Caki2 (cell line): Measurements from ENCODE around the gene SLC35A3. TPM values are rescaled to one million over a fixed set of nuclear protein-coding genes. Genes with fewer than 3 reads are reported as not detected.

ENCODE experiments used
- DNase-seq: peaks from one replicate; pipeline ENCODE4 v3.0.0-alpha.2; 2015; ENCODE audit warnings: low read depth
- in situ Hi-C: cut with HindIII; loops from 2 replicates; pipeline ENCODE4 v1.10.0; 2016; ENCODE audit warnings: low sequenced_read_pairs, low pct_unique_long_range_greater_than_20kb, mixed read lengths
- total RNA-seq: library from RNA; depleted of rRNA; stranded (reverse); fragments of >200 nt; shearing (Covaris generic); gene quantifications from 2 replicates; pipeline ENCODE4 v1.2.3, GENCODE V29; 2014; ENCODE audit warnings: low replicate concordance; rRNA removed

SLC35A3 gene
- total RNA-seq, 1 experiment from 2014 or later: 13.4 TPM

DNA sequence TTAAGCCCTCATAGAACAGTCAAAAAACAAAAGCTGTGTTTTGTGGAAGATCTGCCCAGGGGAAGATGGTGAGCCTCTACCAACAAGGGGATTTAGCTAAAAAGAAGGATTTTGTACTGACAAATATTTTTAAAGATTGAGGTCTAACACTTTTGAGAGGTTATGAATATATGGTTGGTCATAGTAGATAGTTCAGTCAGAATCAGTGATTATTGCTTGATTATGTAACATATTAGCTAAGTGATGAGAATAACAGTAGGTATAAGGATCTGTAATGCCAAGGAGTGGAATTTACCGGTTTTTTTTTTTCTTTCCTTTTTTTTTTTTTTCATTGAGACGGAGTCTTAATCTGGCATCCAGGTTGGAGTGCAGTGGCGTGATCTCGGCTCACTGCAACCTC lies 83.9 kb downstream of the SLC35A3 start:
- in situ Hi-C loops: no loop called here
- DNase-seq: no peak

DNA sequence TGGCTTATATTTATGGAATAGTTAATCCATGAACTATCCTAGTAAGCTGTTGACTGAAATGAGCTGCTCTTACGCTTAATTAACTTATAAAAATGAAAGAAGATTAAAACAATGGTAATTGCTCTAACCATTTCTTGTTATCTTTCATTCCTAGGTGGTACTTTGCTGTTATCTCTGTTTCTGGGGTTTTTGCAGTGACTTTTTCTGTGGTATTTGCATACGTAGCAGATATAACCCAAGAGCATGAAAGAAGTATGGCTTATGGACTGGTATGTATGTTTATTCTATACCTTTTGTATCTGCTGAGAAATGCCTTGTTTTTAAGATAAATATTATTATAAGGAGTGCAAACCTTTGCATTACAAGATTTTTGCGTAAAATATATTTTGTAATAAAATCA lies 91.9 kb downstream of the SLC35A3 start:
- DNase-seq: no peak
- in situ Hi-C loops: no loop called here

DNA sequence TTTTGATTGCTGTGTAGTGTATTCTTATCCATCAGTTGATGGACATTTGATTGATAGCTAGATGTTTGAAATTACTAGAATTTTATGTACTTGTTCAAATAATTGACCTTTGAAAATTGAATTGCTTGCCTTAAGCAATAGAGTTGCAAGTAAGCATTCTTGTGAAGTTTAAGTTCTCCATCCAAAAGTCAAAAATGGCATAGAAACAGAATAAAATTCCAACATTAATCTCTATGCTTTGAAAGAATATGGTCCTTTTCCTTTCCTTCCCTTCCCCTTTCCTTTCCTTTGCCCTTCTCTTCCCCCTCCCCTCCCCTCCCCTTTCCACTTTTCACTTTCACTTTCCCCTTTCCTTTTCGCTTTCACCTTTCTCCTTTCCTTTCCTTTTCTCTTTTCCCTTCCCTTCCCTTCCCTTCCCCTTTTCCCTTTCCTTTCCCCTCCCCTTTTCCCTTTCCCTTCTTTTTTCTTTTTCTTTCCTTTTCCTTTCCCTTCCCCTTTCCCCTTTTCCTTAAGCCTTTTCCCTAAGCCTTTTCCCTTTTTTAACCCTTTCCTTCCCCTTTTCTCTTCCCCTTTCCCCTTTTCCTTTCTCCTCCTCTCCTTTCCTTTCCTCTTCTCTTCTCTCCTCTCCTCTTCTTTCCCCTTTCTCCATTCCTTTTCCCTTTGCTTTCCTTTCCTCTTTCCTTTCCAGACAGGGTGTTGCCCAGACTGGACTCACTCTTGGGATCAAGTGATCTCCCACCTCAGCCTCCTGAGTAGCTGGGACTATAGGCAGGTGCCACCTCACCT lies 95.6 kb downstream of the SLC35A3 start:
- in situ Hi-C loops: no loop called here
- no peak for DNase-seq

DNA sequence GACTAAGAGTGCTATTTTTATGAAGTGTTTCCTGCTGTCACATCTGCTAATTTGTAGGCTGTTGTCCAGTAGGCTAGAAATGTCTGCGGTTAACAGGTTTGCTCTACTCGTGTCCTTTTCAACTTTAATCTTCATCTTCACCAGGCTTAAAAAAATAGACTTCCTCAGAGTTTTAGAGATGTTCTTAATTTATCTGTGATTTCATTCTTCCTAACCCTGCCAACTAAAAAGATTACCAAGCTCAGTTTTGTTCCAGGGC lies 96.1 kb downstream of the SLC35A3 start:
- in situ Hi-C loops: no loop called here
- no peak for DNase-seq

DNA sequence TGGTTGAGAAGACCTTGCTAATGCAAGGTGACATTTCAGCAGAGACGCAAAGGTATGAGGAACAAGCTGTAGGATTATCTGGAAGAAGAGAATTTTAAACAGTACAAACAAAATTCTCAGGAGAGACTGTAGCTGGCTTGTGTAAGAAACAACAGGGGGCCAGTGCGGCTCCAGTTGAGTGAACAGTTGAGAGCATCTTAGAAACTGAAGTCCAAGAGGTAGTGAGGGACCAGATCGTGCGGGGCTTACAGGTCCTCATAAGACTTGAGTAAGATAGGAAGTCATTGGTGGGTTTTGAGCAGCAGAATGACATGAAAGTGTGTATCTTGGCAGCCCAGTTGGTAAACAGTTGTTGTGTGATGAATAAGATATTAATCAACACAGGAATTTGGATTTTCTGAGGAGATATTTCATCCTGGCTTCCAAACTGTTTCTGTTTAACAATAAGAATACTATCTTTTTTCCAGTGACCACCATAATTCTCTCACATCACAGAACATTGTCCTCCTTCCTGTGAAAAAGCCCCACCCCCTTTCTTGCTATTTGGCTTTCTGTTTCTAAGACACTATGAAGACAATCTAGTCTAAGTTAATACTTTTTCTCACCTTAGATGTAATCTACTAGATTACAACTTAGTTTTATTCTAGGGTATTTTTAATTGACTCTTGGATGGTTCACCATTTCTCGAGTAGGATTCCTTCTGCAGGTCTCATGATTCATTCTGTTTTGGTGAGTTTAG lies 100.6 kb downstream of the SLC35A3 start:
- DNase-seq: no peak
- in situ Hi-C loops: no loop called here

DNA sequence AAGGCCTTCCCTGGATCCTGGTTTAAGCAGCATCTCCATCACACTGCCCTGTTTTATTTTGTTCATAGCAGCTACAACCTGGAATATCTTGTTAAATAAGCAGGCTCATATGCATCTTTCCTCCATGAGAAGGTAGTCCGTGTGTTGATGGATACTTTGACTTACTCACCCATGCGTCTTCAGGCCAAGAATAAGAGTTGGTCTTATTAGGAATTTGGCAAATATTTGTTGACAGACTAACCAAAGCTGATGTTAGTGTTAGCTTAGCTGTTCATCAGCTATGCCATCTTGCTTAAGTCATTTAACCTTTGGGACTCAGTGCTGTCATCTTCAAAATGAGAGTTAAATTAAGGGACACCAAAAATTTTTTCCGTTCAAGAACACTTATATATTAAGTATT lies 103.7 kb downstream of the SLC35A3 start:
- in situ Hi-C loops: no loop called here
- no peak for DNase-seq

DNA sequence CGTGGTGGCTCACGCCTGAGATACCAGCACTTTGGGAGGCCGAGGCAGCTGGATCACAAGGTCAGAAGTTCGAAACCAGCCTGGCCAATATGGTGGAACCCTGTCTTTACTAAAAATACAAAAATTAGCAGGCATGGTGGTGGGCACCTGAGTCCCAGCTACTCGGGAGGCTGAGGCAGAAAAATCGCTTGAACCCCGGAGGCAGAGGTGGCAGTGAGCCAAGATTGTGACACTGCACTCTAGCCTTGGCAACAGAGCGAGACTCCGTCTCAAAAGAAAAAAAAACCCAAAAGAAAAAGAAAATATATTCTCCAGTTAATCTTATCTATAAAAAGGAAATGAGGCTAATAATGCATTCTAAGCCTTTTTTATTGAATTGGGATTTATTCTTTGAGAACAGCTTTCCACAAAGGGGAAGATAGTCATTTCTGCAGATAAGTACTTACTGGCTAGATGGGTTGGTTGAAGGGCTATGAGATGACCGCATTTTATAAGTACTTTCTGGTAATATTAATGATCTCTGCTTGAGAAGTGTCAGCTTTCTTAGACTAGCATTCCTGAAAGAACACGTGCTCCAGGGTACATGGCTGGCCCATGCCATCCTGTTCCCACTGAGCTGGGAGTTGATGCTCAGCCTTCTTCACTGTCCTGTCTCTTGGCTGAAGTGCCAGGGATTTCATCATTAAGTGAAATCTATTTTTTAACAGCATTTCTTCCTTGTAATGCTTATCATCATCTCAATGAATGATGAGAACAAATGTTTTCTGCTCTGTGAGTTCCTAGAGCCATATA lies 105.0 kb downstream of the SLC35A3 start:
- in situ Hi-C loops: no loop called here

DNA sequence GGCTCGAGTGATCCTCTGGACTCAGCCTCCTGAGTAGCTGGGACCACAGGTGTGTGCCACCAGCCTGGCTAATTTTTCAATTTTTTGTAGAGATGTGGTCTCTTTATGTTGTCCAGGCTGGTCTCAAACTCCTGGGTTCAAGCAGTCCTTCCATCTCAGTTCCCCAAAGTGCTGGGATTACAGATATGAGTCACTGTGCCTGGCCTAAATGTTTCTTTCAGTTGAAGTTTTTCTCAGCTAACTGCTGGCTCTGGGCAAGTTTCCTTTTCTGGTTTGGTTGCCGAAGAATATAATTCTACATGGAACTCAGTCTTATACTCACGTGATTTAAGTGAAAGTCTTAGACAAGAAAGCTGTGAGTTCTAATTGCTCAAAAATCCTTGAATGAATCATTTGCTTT lies 106.0 kb downstream of the SLC35A3 start:
- in situ Hi-C loops: no loop called here

More for the DNA sequence above, 105.0 kb downstream of the SLC35A3 start:
- no peak for DNase-seq

DNA sequence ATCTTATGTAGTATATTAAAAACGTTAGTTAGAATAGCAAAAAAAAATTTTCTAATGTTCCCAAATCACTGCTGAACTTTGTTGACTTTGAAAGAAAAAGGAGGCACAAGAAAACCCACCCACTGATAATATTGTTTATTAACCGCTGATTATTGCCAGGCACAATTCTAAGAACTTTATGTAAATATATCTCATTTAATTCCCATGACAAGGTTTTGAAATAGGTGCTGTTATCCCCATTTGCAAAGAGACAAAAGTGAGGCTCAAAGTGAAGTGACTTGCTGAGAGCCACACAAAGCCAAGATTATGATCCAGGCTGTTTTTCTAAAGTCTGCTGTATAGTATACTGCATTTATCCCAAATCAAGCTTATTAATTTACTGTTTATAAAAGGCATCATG lies 106.5 kb downstream of the SLC35A3 start:
- DNase-seq: no peak
- in situ Hi-C loops: no loop called here

More for the DNA sequence above, 106.0 kb downstream of the SLC35A3 start:
- DNase-seq: no peak

DNA sequence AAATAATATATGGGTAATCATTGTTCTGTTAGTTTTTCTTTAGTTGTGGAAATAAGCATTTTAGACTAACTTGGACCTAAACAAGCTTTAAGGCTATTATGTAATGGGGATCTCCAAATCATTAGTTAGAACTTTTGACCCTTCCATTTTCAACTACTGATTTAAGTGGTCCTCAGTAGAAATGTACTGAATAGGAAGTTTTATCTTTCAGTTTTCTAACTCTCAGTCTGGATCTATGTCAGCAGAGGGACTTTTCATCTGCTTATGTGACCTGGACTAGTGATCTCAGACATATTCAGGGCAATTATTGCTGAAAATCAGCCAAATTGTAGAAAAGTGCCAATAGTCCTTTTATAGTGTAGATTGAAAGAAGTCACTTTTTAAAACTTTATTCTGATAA lies 106.9 kb downstream of the SLC35A3 start:
- in situ Hi-C loops: no loop called here
- no peak for DNase-seq

DNA sequence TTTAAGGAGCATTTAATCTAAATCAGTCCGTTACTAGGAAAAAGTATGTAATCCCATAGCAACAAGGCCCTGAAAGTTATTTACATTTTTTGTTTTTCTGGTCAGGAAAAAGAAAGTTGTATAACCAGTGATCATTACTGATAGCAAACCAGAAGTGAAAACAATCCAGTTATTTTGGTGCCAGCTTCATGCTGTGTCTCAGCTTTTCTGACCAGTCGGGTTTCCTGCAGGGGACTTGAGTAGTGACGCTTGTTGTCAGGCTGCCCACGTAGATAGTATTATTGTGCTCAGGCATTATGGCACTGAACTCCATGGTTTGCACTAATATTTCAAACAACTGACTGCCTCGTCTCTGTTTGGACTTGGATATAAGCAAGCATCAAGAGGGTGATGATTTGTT lies 107.7 kb downstream of the SLC35A3 start:
- in situ Hi-C loops: no loop called here
- DNase-seq: no peak

DNA sequence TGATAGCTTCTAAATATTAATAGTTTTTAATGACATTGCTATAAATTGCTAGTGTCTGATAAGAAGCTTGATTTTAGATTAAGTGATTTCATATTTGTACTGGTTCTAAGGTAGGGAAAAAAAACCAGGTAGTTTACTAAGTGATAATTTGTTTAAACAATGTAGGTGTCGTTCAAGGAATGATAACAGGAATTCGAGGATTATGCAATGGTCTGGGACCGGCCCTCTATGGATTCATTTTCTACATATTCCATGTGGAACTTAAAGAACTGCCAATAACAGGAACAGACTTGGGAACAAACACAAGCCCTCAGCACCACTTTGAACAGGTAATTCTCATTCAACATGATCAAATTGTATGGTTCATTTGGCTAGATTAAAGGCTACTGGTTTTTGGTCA lies 110.5 kb downstream of the SLC35A3 start:
- in situ Hi-C loops: no loop called here
- DNase-seq: no peak

Other genes with a start within 250 kb of the SLC35A3 start
- 7.2 and 7.9 TPM in 2 replicates for gene FRRS1, start 203.4 kb upstream of the SLC35A3 start, total RNA-seq
- gene AGL, start 119.6 kb upstream of the SLC35A3 start, total RNA-seq: 0.70 and 4.8 TPM in 2 replicates
- gene SASS6, start 162.9 kb downstream of the SLC35A3 start, total RNA-seq: 2.9 and 4.3 TPM in 2 replicates
- gene TRMT13, start 163.2 kb downstream of the SLC35A3 start, total RNA-seq: 1.7 and 8.7 TPM in 2 replicates
- gene LRRC39, start 208.3 kb downstream of the SLC35A3 start, total RNA-seq: 0.12 TPM in 1 of 2 replicates, not detected in the other